Endodermal cell (in vitro differentiated cells): ENCODE measurements around the gene EZR. TPM values are rescaled to one million over a fixed set of nuclear protein-coding genes. Genes with fewer than 3 reads are reported as not detected.
A peak's percentile ranks its signal among the peaks of the same experiment; 100 is the strongest.

Experiments used
- DNase-seq: peaks from one replicate; pipeline ENCODE4 v3.0.0-alpha.2; 2017
- H3K27ac ChIP-seq: 2 replicates; pipeline ENCODE4 v1.5.1; 2013; ENCODE audit warnings: mild to moderate bottlenecking, low read depth, low read length, moderate library complexity
- H3K27me3 ChIP-seq: 2 replicates; pipeline ENCODE4 v1.6.1; 2013; ENCODE audit warnings: mild to moderate bottlenecking, low read length, moderate library complexity; ENCODE audit not compliant: insufficient read depth, control insufficient read depth, poor library complexity, severe bottlenecking
- H3K36me3 ChIP-seq: 2 replicates; pipeline ENCODE4 v1.7.0; 2013; ENCODE audit warnings: mild to moderate bottlenecking, low read length, moderate library complexity; ENCODE audit not compliant: control insufficient read depth, insufficient read depth
- H3K4me1 ChIP-seq: one replicate; pipeline ENCODE4 v1.7.0; 2013; ENCODE audit warnings: low read length; ENCODE audit not compliant: control insufficient read depth, insufficient read depth
- H3K4me3 ChIP-seq: 2 replicates; pipeline ENCODE4 v1.5.1; 2013; ENCODE audit warnings: mild to moderate bottlenecking, low read length, moderate library complexity
- H3K9ac ChIP-seq: 2 replicates; pipeline ENCODE4 v1.6.1; 2013; ENCODE audit warnings: mild to moderate bottlenecking, low read length, moderate library complexity; ENCODE audit not compliant: poor library complexity, severe bottlenecking; ENCODE audit errors: extremely low read depth
- H3K9me3 ChIP-seq: 2 replicates; pipeline ENCODE4 v1.6.1; 2013; ENCODE audit warnings: mild to moderate bottlenecking, low read length, moderate library complexity; ENCODE audit not compliant: control insufficient read depth
- H3K27ac Mint-ChIP-seq: 2 replicates; pipeline ENCODE4 v1.8.0; 2020; ENCODE audit warnings: mixed read lengths
- H3K27me3 Mint-ChIP-seq: 2 replicates; pipeline ENCODE4 v1.8.0; 2021; ENCODE audit warnings: mild to moderate bottlenecking, mixed read lengths; ENCODE audit not compliant: insufficient read depth
- H3K36me3 Mint-ChIP-seq: 2 replicates; pipeline ENCODE4 v1.8.0; 2020; ENCODE audit warnings: low read depth, mixed read lengths
- H3K4me1 Mint-ChIP-seq: 2 replicates; pipeline ENCODE4 v1.8.0; 2020; ENCODE audit warnings: mixed read lengths
- H3K4me3 Mint-ChIP-seq: 2 replicates; pipeline ENCODE4 v1.8.0; 2020; ENCODE audit warnings: mild to moderate bottlenecking, moderate library complexity, mixed read lengths
- H3K9me3 Mint-ChIP-seq: 2 replicates; pipeline ENCODE4 v1.8.0; 2020; ENCODE audit warnings: mild to moderate bottlenecking, mixed read lengths
- WGBS, 2 experiments: methylation state at CpG; one replicate each; pipeline versions ENCODE4 v1.1.5 to v1.1.7; 2013; ENCODE audit warnings: missing lambda C conversion rate in 2 of 2, mixed read lengths in 1 of 2; ENCODE audit not compliant: insufficient coverage in 1 of 2, insufficient read length in 1 of 2; 5-methylcytosine and 5-hydroxymethylcytosine counted together
- total RNA-seq, 2 donors: library from RNA; stranded (reverse); fragmentation: NEBNext Ultra II Directional in 1 of 2; extraction: Animal tissue kit (Norgen Biotek cat#: 25700) in 1 of 2; gene quantifications; 2 replicates in 1 of 2; 3 replicates in 1 of 2; pipeline ENCODE4 v1.2.1, GENCODE V29; 2021
- TF ChIP-seq, protein P1 (sequence below): fragments of 200-600 bp; sonication (generic); conservative IDR thresholded peaks from 2 replicates; pipeline ENCODE4 v1.5.0; 2021; ENCODE audit warnings: antibody characterized with exemption, mild to moderate bottlenecking

Gene EZR
- total RNA-seq, 2 donors from 2014 or later: 145 to 209 TPM

- Histone ChIP-seq H3K9me3 (no peaks in the 10 kb centered on the region), H3K27ac (no peak overlapping the region), H3K4me1 (peaks cover 16% of the 10 kb centered on the region), H3K27me3 (no peaks in the 10 kb centered on the region), H3K9ac (no peak overlapping the region), H3K4me3 (peak overlapping the region; percentile 50), H3K36me3 (peaks cover 80% of the 10 kb centered on the region)
- TF ChIP-seq, protein P1, sequence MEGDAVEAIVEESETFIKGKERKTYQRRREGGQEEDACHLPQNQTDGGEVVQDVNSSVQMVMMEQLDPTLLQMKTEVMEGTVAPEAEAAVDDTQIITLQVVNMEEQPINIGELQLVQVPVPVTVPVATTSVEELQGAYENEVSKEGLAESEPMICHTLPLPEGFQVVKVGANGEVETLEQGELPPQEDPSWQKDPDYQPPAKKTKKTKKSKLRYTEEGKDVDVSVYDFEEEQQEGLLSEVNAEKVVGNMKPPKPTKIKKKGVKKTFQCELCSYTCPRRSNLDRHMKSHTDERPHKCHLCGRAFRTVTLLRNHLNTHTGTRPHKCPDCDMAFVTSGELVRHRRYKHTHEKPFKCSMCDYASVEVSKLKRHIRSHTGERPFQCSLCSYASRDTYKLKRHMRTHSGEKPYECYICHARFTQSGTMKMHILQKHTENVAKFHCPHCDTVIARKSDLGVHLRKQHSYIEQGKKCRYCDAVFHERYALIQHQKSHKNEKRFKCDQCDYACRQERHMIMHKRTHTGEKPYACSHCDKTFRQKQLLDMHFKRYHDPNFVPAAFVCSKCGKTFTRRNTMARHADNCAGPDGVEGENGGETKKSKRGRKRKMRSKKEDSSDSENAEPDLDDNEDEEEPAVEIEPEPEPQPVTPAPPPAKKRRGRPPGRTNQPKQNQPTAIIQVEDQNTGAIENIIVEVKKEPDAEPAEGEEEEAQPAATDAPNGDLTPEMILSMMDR: no peak
- H3K4me3 Mint-ChIP-seq: no peak overlapping the region
- H3K4me1 Mint-ChIP-seq: peaks cover 85% of the 10 kb centered on the region
- peaks cover 79% of the 10 kb centered on the region for H3K36me3 Mint-ChIP-seq
- DNase-seq: peak; percentile 45
- 92 to 100% methylated on average over 1 to 3 of the region's 3 CpGs for WGBS, 2 experiments
- peak overlapping the region; percentile 27 for H3K27ac Mint-ChIP-seq
- no peaks in the 10 kb centered on the region for H3K27me3 Mint-ChIP-seq
- no peaks in the 10 kb centered on the region for H3K9me3 Mint-ChIP-seq
Measured at GRCh38 chr6:158813032-158813431, 6.1 kb downstream of the EZR start.

DNA sequence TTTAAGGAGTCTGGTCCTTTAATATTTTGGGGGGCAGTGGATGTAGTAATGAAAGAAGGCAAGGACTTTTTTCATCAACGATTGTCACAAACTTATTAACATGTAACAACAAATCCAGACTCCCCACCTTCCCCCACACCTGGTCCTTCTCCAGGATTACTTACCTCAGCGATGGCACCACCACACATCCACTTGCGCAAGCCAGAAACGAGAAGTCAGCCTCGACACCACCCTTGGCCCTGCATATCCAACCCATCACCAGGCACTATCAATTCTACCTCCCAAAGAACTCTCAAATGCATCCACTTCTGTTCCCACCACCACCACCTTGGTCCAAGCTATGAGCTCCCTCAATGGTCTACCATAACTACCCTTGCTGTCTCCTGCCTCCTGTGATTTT is 6.6 kb downstream of the EZR start:
- 98 to 100% methylated on average over 2 to 5 of the region's 5 CpGs for whole genome bisulfite sequencing, 2 experiments
- no peak overlapping the region for H3K4me3 Mint-ChIP-seq

DNA sequence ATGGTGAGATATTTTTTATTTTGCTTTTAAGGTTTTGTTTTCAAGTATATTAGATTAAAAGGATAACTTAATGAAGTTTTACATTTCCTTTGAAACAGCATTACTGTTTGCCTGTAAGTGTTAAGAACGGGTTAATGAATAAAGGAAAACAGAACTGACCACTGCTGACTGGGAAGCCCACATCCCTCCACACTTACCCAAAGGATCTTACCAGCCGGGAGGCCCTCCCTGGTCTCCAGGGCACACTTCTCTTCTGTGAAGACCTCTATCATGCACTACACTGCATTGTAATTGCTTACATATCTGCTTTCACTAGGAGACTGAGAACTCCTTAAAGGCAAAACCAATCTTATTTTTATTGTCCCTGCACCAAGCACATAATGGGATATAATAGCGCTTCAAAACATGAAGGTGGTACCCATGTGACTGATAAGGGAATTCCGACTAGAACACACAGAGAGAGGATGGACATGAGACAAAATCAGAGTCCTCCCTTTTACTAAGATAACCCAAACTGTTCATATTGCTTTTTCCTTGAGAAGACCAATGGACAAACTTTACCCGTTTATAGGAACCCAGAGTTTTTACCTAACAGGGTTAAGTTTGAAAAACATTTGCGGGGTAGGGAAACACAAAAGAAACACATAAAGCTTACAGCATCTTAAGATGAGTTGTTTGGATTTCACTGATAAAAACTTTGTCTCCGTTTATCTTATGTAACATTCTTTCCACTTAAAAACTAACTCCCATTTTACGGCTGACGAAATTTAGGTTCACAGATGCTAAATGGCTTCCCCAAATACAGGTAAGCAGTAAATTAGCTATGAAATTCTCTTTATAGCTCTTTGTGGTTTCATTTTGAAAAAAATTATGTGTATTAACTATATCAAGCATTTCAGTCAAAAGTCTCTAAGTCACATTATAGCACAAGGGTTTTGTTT is 8.7 kb downstream of the EZR start:
- H3K9ac ChIP-seq: no peak overlapping the region
- H3K36me3 Mint-ChIP-seq: peaks cover 78% of the 10 kb centered on the region
- peak overlapping the region; percentile 25 for H3K27ac Mint-ChIP-seq
- TF ChIP-seq, protein P1: no peak
- H3K9me3 ChIP-seq: no peaks in the 10 kb centered on the region
- 88 to 89% methylated on average over 5 to 9 of the region's 9 CpGs for WGBS, 2 experiments
- H3K9me3 Mint-ChIP-seq: no peaks in the 10 kb centered on the region
- H3K4me3 ChIP-seq: peak overlapping the region; percentile 48
- no peaks in the 10 kb centered on the region for H3K27me3 Mint-ChIP-seq
- H3K4me1 ChIP-seq: peaks cover 26% of the 10 kb centered on the region
- H3K4me1 Mint-ChIP-seq: peaks cover 94% of the 10 kb centered on the region
- peaks cover 86% of the 10 kb centered on the region for H3K36me3 ChIP-seq
- DNase-seq: peak; percentile 45
- no peaks in the 10 kb centered on the region for H3K27me3 ChIP-seq
- H3K4me3 Mint-ChIP-seq: peak overlapping the region; percentile 12
- H3K27ac ChIP-seq: no peak overlapping the region

More for the DNA sequence above, 6.6 kb downstream of the EZR start:
- Histone ChIP-seq H3K9me3 (no peaks in the 10 kb centered on the region), H3K4me1 (peaks cover 20% of the 10 kb centered on the region), H3K27me3 (no peaks in the 10 kb centered on the region), H3K9ac (no peak overlapping the region), H3K27ac (no peak overlapping the region), H3K36me3 (peaks cover 82% of the 10 kb centered on the region), H3K4me3 (peak overlapping the region; percentile 41)
- H3K9me3 Mint-ChIP-seq: no peaks in the 10 kb centered on the region
- TF ChIP-seq, protein P1: no peak
- peaks cover 89% of the 10 kb centered on the region for H3K4me1 Mint-ChIP-seq
- peak overlapping the region; percentile 27 for H3K27ac Mint-ChIP-seq
- DNase-seq: peak; percentile 42
- no peaks in the 10 kb centered on the region for H3K27me3 Mint-ChIP-seq
- peaks cover 79% of the 10 kb centered on the region for H3K36me3 Mint-ChIP-seq
